8988T (cell line): ENCODE data around the gene MUC4.

ENCODE experiments used
- DNase-seq: peaks from one replicate; pipeline ENCODE4 v3.0.0; 2011

The MUC4 gene, protein sequence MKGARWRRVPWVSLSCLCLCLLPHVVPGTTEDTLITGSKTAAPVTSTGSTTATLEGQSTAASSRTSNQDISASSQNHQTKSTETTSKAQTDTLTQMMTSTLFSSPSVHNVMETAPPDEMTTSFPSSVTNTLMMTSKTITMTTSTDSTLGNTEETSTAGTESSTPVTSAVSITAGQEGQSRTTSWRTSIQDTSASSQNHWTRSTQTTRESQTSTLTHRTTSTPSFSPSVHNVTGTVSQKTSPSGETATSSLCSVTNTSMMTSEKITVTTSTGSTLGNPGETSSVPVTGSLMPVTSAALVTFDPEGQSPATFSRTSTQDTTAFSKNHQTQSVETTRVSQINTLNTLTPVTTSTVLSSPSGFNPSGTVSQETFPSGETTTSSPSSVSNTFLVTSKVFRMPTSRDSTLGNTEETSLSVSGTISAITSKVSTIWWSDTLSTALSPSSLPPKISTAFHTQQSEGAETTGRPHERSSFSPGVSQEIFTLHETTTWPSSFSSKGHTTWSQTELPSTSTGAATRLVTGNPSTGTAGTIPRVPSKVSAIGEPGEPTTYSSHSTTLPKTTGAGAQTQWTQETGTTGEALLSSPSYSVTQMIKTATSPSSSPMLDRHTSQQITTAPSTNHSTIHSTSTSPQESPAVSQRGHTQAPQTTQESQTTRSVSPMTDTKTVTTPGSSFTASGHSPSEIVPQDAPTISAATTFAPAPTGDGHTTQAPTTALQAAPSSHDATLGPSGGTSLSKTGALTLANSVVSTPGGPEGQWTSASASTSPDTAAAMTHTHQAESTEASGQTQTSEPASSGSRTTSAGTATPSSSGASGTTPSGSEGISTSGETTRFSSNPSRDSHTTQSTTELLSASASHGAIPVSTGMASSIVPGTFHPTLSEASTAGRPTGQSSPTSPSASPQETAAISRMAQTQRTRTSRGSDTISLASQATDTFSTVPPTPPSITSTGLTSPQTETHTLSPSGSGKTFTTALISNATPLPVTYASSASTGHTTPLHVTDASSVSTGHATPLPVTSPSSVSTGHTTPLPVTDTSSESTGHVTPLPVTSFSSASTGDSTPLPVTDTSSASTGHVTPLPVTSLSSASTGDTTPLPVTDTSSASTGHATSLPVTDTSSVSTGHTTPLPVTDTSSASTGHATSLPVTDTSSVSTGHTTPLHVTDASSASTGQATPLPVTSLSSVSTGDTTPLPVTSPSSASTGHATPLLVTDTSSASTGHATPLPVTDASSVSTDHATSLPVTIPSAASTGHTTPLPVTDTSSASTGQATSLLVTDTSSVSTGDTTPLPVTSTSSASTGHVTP (N-terminal part only)

DNA sequence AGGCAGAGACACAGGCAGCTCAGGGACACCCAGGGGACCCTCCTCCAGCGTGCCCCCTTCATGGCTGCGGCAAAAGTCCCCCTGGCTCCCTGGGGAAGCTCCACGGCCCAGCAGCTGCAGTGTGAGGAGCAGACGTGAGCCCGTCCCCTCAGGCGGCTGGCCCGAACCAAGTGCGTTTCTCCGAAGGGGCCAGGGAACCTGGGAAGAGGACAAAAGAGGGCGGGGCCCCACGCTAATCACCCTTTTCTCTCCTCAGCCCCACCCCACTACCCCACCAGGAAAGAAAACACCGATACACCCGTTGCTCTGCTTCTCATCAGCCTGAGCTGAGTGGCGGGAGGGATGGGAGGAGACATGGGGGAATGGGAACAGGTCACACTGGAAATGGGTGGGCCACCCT lies at the start of gene MUC4:
Gene MUC4 (minus strand): TSS at position 174 of the 400 bp plus-strand sequence. CDS start 112 bp downstream, at position 62.
- no peak for DNase-seq

DNA sequence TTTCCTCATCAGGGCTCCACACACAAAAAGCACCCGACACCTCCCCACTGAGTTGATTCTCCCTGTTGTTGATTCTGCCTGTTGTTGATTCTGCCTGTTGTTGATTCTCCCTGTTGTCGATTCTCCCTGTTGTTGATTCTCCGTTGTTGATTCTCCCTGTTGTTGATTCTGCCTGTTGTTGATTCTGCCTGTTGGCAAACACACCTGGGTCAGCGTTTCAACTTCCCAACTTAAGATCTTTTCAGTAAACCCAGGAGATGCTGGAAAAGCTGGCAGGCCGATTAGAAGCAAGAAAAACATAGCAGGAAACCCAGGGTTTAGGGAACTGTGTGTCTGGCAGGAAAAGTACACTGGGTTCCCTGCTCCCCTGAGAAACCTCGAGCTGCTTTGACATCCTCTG lies 48.7 kb upstream of the MUC4 start:
- DNase-seq = no peak

DNA sequence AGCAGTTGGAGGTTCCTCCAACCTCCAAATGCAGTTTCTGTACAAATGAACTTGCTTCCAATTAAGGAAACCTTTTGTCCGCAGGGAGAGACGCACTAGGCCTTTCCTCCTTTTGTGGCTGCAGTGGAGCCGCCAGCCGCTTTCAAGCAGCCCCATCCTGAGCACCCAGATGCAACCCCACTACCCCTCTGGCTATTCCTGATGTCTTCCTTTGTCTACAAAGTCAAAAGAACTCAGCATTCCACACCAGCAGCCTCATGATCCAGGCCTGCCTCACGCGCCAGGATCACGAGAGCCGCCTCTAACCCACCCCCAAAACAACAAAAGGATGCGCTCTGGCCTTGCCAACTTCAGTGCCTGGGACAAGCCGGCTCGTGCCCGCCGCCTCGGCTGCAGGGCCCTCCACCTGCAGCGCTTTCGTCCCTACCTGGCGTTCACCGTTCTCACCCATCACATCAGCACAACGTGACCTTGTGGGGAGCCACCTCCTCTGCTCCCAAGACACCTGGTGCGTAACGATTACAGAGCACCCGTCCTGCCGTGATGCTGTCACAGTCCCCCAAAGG lies 48.2 kb upstream of the MUC4 start:
- no peak for DNase-seq

DNA sequence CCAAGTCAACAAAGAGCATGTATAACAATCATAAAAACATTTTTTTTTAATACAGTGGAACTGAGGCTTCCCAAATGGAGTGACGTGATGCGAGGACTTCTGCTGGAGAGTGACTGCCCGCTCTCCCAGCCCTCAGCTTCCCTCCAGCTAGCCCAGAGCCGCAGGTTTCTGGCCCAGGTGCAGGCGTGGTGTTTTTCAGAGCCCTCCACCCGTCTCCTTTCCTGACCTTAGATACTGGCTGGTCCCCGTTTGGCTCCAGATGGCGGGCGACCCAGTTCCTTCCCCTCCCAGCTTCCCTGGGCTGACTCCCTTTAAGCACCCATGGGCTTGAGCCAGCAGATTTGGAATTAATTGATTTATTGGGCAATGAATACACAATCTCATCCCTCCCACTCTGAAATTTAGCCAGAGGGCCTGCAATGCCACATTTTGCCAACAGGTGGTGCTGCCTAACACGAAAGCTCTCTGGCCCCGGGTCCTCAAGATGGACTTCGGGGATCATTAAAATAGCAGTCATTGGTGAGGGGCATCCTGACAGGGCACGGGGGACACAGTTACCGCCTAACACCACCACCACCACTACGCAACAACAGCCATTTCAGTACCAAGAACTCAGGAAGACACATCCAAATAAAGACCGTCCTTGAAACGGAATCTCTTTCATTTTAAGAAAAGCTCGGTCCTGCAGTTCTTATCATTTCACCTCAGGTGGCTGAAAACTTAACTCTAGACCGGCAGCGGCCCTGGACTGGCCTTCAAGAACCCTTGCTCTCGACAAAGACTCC lies 47.5 kb upstream of the MUC4 start:
- peak; percentile 90 for DNase-seq

DNA sequence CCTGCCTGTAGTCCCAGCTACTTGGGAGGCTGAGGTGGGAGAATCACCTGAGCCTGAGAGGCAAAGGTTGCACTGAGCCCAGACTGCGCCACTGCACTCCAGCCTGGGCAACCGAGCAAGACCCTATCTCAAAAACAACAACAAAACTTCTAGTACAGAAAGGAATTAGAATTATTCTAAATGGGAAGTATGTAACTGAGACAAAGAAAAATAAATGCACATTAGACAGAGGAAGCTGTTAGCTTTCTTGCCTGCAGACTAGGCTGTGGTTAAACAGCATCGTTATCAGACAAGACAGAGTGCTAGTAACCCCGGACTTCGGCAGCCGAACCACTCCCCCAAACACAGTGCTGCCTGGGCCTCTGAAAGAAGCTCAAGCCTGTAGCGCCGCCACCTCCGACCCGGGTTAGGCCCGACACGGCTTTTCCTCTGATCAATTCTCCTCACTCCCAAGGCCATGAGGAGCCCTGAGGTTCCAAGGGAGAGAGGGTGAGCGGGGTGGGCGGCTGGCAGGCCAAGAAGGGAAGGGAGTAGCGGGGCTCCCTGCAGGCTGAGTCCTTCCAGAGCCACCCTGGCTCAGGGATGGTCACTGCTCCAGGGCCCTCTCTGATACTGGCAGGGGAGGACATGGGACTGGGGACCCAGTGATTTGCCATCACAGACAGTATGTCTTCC lies 44.8 kb upstream of the MUC4 start:
- no peak for DNase-seq

DNA sequence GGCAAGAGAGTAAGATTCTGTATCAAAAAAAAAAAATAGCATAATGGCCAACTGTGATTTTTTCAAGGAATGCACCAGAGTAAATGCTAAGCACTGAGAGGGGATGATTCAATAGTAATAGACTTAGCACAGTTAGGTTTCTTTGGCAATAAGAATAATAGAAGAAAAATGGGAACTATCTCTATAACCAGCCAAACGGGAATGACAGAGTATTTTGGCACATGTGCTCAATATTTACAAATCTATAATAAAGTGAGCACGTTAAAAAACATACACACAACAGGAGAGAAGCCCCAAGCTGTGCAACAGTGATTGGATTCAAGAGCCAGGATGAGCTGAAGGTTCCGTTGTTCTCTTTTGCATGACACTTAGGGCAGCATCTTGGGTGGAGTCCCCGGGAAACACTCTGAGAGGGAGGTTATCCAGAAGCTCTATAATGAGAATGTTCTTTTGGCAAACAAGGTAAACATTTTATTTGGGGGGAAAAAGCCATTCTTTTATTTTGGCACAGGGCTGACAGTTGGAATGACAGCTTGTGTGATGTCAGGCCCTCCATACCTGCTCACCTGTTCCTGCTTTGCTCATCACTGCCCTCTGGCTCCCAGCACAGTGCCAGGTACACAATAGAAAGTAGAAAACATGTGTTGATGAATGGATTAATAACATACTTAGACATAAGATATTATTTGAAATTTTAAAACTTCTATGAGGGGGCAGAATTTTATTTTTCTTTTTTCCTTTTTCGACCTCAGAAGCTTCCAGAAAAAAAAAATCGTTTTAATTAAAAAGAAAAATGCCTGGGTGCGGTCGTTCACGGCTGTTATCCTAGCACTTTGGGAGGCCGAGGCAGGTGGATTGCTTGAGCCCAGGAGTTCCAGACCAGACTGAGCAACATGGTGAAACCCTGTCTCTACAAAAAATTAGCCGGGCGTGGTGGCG lies 44.0 kb upstream of the MUC4 start:
- no peak for DNase-seq

DNA sequence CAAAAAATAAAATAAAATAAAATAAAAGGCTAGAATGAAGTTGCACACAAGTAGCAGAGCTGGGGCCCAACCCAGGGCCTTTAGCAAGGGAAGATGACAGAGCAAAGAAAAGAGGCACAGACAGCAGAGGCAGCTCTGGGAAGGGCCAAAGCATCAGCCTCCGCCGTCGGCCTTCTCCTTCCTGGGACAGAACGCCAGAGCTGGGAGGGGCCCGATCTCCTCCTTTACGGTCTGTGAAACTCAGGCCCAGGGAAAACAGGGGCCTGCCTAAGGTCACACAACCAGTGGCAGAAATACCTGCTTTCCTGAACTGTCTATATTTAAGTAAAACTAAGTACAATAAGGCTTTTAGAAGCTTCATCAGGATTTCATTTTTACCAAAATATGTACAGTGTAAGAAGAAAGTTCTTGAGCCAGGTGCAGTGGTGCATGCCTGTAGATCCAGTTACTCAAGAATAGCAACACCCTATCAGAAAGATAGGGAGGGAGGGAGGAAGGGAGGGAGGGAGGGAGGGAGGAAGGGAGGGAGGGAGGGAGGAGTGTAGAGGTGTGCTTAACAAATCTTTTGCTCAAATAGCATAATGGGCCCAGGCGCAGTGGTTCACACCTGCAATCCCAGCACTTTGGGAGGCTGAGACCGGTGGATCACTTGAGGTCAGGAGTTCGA lies 43.0 kb upstream of the MUC4 start:
- DNase-seq = no peak

DNA sequence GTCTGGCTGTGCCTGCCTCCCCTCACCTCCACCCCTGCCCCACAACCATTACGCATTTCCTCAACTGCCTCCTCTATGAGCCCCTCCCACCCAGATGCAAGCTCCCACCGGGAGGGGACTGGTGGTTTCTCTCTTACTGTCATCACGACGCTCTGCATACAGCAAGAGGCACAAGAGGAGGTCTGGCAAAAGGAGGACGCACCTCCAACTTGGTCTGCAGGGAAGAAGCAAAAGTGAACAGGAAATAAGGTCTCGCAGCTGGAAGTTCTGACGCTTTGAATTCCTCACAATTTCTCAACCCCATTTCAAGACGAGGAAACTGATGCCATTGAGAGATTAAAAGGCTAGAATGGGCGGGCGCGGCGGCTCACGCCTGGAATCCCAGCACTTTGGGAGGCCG lies 42.3 kb upstream of the MUC4 start:
- DNase-seq = no peak

DNA sequence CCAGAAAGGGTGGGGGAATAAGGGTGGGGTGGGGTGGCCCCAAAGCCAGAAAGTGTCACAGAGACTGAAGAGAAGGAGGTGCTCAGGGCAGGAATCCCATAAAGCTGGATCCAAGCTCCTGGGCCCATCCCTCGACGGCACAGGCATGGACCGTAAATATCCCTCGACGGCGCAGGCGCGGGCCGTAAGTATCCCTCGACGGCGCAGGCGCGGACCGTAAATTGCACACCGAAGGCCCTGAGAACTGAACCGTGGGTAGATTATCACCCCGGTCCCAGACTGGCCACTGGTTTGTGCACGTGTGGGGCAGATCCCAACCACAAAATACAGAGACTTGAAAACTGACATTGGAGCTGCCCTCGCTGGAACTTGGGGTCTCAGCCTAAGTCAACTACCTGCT lies 41.3 kb upstream of the MUC4 start:
- DNase-seq = no peak

DNA sequence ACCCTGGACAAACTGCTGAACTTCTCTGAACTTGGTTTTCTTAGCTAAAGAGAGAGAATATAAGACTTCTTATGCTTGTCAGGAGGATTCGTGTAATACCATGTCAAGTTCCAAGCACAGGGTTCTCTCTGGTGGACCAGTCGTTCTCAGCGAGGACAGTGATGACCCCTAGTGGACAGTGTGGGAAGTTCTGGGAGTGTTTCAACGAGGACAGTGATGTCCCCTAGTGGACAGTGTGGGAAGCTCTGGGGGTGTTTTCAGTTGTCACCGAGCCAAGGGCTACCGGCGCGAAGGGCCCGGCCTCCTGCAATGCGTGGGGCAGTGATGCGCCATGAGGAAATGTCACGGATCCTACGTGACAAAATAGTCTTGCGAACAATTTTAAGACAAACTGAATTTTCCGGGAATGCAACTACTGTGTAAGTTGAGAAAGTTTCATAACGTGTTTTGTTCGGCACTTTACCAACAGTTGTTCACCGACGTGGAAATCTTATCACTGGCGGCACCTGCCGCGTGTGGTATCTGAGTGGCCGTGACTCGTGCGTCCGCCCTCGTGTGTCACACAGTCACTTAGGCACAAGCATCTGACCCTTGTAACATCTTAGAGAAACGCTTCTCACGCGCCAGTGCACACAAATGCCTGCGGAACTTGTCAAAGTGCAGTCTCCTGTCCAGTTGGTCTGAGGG lies 39.3 kb upstream of the MUC4 start:
- peak; percentile 86 for DNase-seq

DNA sequence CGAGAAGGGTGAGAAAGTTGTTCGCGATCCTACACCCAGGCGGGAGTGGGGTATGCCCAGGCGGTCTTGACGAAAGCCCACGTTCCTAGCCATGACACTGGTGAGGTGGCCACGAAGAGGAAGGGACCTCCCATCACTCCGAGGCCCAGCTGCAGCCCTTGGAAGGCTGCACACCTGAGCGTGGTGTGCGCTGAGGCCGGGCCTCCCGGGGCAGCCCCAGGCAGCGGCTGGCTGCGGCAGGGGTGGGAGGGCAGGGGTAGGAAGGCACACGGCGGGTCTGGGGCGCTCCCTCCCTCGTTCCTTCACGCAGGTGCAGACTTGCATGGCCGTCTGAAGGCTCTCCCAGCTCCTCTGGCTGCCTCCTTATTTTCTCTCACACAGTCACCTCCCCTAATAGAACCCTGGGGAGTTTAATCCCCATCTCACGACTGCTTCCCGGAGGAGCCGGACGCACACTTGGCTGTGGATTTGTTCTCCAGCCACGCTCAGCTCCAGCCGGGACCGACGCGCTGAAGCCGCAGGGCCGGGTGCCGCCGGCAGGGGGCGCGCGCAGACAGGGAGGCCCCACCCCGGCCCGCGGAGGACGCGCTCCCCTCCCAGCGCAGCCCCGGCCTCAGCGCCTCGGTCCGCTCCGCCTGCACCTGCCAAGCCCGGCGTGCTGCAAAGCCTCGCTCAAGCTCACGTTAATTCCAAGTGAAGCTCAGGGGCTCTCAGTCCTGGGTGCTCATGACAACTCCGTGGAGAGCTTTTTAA lies 37.8 kb upstream of the MUC4 start:
- no peak for DNase-seq

DNA sequence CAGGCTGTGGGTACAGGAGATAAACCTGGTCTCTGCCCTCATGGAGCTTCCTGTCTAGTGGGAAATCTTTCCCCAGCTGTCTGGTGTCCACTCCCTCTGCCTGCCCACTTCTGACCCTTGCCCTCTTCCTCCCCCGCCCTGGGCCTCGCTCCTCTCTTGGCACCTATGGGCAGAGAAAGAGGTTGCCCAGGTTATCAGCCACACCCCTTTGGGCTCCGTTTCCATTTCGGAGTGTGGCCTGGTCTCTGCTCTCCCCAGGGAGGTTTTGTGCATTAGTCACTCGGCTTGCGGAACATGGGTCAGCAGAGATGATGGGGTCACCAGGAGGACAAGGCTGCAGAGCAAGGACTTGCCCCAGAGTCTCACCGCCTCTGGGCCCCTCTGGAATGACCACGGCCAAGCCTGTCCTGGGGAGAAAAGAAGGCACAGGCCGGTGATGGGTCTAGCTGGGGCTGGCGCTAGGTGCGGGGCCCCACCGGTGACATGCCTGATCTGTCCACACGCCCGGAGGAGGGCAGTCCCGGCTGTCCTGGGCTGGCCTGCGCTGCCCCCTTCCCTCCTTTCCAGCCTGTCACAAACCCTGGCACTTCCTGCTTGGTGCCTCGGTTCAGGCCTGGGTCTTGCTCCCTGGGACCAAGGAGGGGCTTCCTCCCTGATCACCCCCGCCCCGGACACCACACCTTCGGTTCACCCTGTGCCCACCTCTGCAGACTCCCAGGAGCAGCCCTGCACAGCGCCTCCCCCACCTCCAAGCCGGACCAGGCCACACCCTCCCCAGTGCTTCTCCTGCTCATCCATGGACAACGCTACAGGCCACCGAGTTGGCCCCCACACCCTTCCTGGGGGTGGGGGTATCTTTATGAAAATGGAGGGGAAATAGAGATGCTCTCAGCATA lies 35.6 kb upstream of the MUC4 start:
- no peak for DNase-seq

DNA sequence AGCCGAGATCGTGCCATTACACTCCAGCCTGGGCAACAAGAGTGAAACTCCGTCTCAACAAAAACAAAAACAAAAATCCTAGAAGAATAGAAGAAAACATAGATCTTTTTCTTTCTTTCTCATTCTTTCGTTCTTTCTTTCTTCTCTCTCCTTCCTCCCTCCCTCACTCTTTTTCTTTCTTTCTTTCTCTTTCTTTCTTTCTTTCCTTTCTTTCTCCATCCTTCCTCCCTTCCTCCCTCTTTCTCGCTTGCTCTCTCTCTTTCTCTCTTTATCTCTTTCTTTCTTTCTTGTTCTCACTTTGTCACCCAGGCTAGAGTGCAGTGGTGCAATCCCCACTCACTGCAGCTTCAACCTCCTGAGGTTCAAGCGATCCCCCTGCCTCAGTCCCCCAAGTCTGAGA lies 33.8 kb upstream of the MUC4 start:
- no peak for DNase-seq

DNA sequence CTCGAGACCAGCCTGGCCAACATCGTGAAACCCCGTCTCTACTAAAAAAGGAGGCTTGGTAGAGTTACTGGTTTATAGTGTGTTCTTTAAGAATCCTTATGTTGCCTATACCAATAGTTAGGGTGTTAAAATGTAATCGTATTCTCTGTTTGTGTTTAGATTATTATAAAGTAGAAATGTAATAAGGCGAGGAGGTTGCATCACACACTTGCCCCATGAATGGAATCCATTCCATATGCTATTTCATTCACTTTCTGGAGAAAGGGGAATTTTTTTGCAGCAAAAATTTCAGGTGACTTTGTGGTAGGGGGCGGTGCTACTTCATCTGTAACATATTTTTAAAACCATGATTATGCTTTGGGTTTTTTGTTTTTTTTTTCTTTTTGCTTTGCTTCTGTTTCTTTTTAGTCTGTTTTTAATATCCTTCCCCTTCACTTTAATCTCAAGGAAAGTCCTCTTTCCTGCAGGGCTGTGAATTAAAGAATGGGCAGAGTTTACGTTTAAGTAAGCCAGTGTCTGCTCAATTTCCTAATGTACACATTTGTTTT lies 33.0 kb upstream of the MUC4 start:
- no peak for DNase-seq

DNA sequence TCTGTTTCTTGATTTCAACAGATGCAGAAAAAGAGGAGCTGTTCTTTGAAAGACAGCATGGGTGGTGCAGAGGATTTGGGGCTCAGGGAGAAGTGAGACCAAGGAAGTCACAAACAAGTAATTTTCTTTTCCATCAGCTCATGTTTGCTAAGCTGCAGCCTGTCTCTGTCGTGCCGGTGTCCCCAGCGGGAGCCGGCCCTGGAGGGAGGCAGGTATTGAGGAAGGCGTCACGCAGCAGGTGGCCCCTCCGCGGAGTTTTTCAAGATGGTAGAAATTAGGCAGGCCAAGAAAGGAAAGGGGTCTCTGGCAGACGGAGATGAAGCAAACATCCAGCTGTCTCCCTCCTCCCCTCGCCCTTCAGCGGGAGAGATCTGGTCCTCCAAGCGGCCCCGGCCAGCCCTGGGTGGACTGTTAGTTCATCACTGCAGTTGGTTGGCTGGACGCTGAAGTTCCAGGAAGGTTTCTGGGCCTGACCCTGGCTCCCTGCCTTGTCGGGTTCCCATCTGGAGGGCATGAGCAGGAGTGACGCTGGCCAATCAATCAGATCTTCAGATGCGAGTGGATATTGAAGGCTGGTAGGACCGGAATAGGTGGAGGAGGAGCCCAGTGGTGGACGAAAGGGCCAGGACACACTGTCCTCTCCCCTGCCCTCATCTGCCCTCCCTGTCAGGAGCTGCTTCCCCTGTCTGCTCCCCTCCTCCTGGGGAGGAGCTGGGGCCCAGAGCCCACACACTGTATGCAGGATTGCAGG lies 27.7 kb upstream of the MUC4 start:
- no peak for DNase-seq

DNA sequence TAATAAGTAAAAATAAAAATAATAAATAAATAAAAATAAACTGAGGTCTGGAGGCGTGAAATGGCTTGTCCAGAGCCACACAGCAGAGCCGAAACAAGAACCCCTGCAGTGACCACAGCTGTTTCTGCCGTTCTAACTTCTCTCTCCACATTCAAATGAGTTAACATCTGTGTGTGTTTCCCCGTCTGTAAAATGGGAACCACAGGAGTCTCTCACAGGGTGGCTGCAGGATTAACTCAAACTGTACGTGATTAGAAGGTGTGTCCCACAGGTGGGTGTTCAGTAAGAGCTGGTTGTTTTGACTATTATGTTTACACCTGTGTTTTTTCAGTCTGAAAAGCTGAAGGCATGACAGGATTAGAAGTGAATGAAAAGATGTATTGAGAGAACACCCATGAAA lies 27.0 kb upstream of the MUC4 start:
- DNase-seq = no peak
